Measurements from ENCODE around the gene APOO. TPM values are rescaled to one million over a fixed set of nuclear protein-coding genes. Genes with fewer than 3 reads are reported as not detected.
"Not testable (repeated sequence)": the region's sequence is repeated elsewhere in the genome, so short reads cannot be mapped to it uniquely, and the experiment has no call there.

The APOO gene
- total and polyA plus RNA-seq, 2 of the 4 experiments (the other 2 are of a cell fraction), result 9.0 to 14.2 TPM

GRCh38 chrX:23864742-23865326, 42.9 kb downstream of the APOO start:
- no peak overlapping the region for H4K91ac ChIP-seq (ENCODE audit: insufficient read depth, low read depth, low read length)
- H3K18ac ChIP-seq (ENCODE audit: low read depth, low read length), result no peak overlapping the region
- H4K5ac ChIP-seq (ENCODE audit: low read depth, low read length), result no peak overlapping the region
- no peak overlapping the region for H2BK120ac ChIP-seq (ENCODE audit: low read depth, low read length)
- no peak overlapping the region for H3K4ac ChIP-seq (ENCODE audit: low read depth, low read length)
- H4K8ac ChIP-seq (ENCODE audit: low read depth in 2 of 2, low read length in 2 of 2), result no peak overlapping the region
- no peak for TF ChIP-seq MAZ (IDR thresholded peaks at IDR 0.05; ENCODE audit: borderline replicate concordance, low read depth, low read length)
- no peaks in the 10 kb centered on the region for H3K36me3 ChIP-seq (ENCODE audit: control insufficient read depth, insufficient read depth, low read length)
- H2AK5ac ChIP-seq (ENCODE audit: low read depth, low read length), result no peak overlapping the region
- no peaks in the 10 kb centered on the region for H3K27me3 ChIP-seq (ENCODE audit: control insufficient read depth, insufficient read depth, low read length)
- no peaks in the 10 kb centered on the region for H4K20me1 ChIP-seq (ENCODE audit: insufficient read depth, low read length)
- WGBS, 2 experiments (ENCODE audit: extremely low coverage in 2 of 2, insufficient read length in 1 of 2), result 45% methylated on average over 2 of the region's 5 CpGs; no CpG with 5 or more reads in 1 of the 2 experiments
- H3K9ac ChIP-seq (ENCODE audit: low read depth, low read length), result no peak overlapping the region
- intact Hi-C loops (cut with micrococcal nuclease) (no loop called here), dilution Hi-C loops (cut with HindIII; ENCODE audit: low sequenced_read_pairs, unreplicated experiment) (no loop called here), in situ Hi-C loops (cut with MboI; ENCODE audit: low sequenced_read_pairs) (no loop called here)
- no TSS peak for BruUV-seq (replicated peaks)
- H3K23ac ChIP-seq (ENCODE audit: low read depth, low read length), result no peak overlapping the region
- POLR2A ChIA-PET (ENCODE audit: unreplicated experiment), result no interaction called here
- no peak overlapping the region for H3K14ac ChIP-seq (replicated peaks; ENCODE audit: low read depth, low read length)
- H3K4me1 ChIP-seq (ENCODE audit: control insufficient read depth, insufficient read depth, low read length), result no peaks in the 10 kb centered on the region
- no peak overlapping the region for H2AK9ac ChIP-seq (replicated peaks; ENCODE audit: low read depth, low read length, poor library complexity)
- CTCF ChIA-PET, result no interaction called here
- no peak for DNase-seq
- no peaks in the 10 kb centered on the region for H3K9me3 ChIP-seq (ENCODE audit: control insufficient read depth, insufficient read depth, low read length)
- no peak for ATAC-seq (ENCODE audit: low read depth)
- H3K4me3 ChIP-seq (ENCODE audit: insufficient read depth, low read depth, low read length), result no peak overlapping the region
- no peak overlapping the region for H2BK5ac ChIP-seq (ENCODE audit: low read depth, low read length, poor library complexity, severe bottlenecking)
- no peak overlapping the region for H3K27ac ChIP-seq (ENCODE audit: insufficient read depth, low read length)
- no peak overlapping the region for H3K56ac ChIP-seq (ENCODE audit: extremely low read depth, insufficient read depth, low read length)
- H3K79me1 ChIP-seq (ENCODE audit: low read depth in 1 of 2, low read length in 2 of 2), result no peaks in the 10 kb centered on the region
- H3K9me1 ChIP-seq (ENCODE audit: insufficient read depth, low read length), result no peaks in the 10 kb centered on the region
- no peak overlapping the region for H2AFZ ChIP-seq (replicated peaks; ENCODE audit: low read length, poor library complexity)
- no peak overlapping the region for H3K4me2 ChIP-seq (ENCODE audit: low read depth, low read length)
- H2BK20ac ChIP-seq (ENCODE audit: low read depth, low read length), result no peak overlapping the region
- H2BK15ac ChIP-seq (ENCODE audit: low read depth, low read length), result no peak overlapping the region

- H3K18ac ChIP-seq (ENCODE audit: low read depth, low read length); H3K9ac ChIP-seq (ENCODE audit: low read depth, low read length); H2BK20ac ChIP-seq (ENCODE audit: low read depth, low read length); H4K20me1 ChIP-seq (ENCODE audit: insufficient read depth, low read length); H3K4ac ChIP-seq (ENCODE audit: low read depth, low read length); intact Hi-C loops (cut with micrococcal nuclease); H3K27ac ChIP-seq (ENCODE audit: insufficient read depth, low read length); H4K5ac ChIP-seq (ENCODE audit: low read depth, low read length); in situ Hi-C loops (cut with MboI; ENCODE audit: low sequenced_read_pairs); ATAC-seq (ENCODE audit: low read depth); H2AK9ac ChIP-seq (replicated peaks; ENCODE audit: low read depth, low read length, poor library complexity); POLR2A ChIA-PET (ENCODE audit: unreplicated experiment); H3K23ac ChIP-seq (ENCODE audit: low read depth, low read length); H2BK5ac ChIP-seq (ENCODE audit: low read depth, low read length, poor library complexity, severe bottlenecking); DNase-seq; H3K9me3 ChIP-seq (ENCODE audit: control insufficient read depth, insufficient read depth, low read length); H3K56ac ChIP-seq (ENCODE audit: extremely low read depth, insufficient read depth, low read length); H3K9me1 ChIP-seq (ENCODE audit: insufficient read depth, low read length); H3K79me1 ChIP-seq (ENCODE audit: low read depth in 1 of 2, low read length in 2 of 2); BruUV-seq (replicated peaks); H2AK5ac ChIP-seq (ENCODE audit: low read depth, low read length); H3K4me2 ChIP-seq (ENCODE audit: low read depth, low read length); H4K8ac ChIP-seq (ENCODE audit: low read depth in 2 of 2, low read length in 2 of 2); H2BK15ac ChIP-seq (ENCODE audit: low read depth, low read length); H3K14ac ChIP-seq (replicated peaks; ENCODE audit: low read depth, low read length); dilution Hi-C loops (cut with HindIII; ENCODE audit: low sequenced_read_pairs, unreplicated experiment); H3K27me3 ChIP-seq (ENCODE audit: control insufficient read depth, insufficient read depth, low read length); H4K91ac ChIP-seq (ENCODE audit: insufficient read depth, low read depth, low read length); H2BK120ac ChIP-seq (ENCODE audit: low read depth, low read length); H2AFZ ChIP-seq (replicated peaks; ENCODE audit: low read length, poor library complexity); H3K4me3 ChIP-seq (ENCODE audit: insufficient read depth, low read depth, low read length); H3K36me3 ChIP-seq (ENCODE audit: control insufficient read depth, insufficient read depth, low read length); H3K4me1 ChIP-seq (ENCODE audit: control insufficient read depth, insufficient read depth, low read length): not testable (repeated sequence)
- CTCF ChIA-PET, result interaction anchor here (0.6 kb wide), 1 partner anchor 1562 kb away, joined by 3 read pairs; no protein-coding TSS in a partner anchor
- WGBS, 2 experiments (ENCODE audit: extremely low coverage in 2 of 2, insufficient read length in 1 of 2), result no CpG with 5 or more reads among the region's 2 CpGs
Measured at GRCh38 chrX:23861952-23862351, 45.8 kb downstream of the APOO start.
